ENCODE measurements around the gene FAM209A. TPM values are rescaled to one million over a fixed set of nuclear protein-coding genes. Genes with fewer than 3 reads are reported as not detected.

Gene FAM209A
- polyA plus RNA-seq, 3 donors: 0.09 to 0.79 (median 0.33) TPM

Other genes starting within 250 kb of the FAM209A start
- gene FAM210B, start 165.8 kb upstream of the FAM209A start, polyA plus RNA-seq: 10 to 100 TPM; 21.0 to 42.1 (median 40.7) TPM
- gene AURKA, start 132.5 kb upstream of the FAM209A start, polyA plus RNA-seq: 1 to 10 TPM in 1 of 3 donors, under 1 TPM in 2; 0.79 to 1.3 (median 0.92) TPM
- 10 to 100 TPM in 2 of 3 donors, 1 to 10 TPM in 1; 5.1 to 11.1 (median 10.5) TPM for gene CSTF1, start 132.1 kb upstream of the FAM209A start, polyA plus RNA-seq
- 1 to 10 TPM in 1 of 3 donors, under 1 TPM in 2; 0.26 to 2.0 (median 0.91) TPM for gene CASS4, start 112.5 kb upstream of the FAM209A start, polyA plus RNA-seq
- 10 to 100 TPM; 38.4 to 90.2 (median 74.3) TPM for gene RTF2, start 56.1 kb upstream of the FAM209A start, polyA plus RNA-seq
- gene FAM209B, start 8.5 kb downstream of the FAM209A start, polyA plus RNA-seq: under 1 TPM in 2 of 3 donors, not detected in 1; 0.14 to 0.42 TPM
- gene TFAP2C, start 104.6 kb downstream of the FAM209A start, polyA plus RNA-seq: 1 to 10 TPM in 1 of 3 donors, under 1 TPM in 2; 0.14 to 1.3 (median 0.70) TPM